ENCODE results near the gene BMERB1. TPM values are rescaled to one million over a fixed set of nuclear protein-coding genes. Genes with fewer than 3 reads are reported as not detected.
"Not testable (repeated sequence)": the region's sequence is repeated elsewhere in the genome, so short reads cannot be mapped to it uniquely, and the experiment has no call there.

Gene BMERB1
- total RNA-seq, 1 donor from 2014 or later = 22.6 TPM

DNA sequence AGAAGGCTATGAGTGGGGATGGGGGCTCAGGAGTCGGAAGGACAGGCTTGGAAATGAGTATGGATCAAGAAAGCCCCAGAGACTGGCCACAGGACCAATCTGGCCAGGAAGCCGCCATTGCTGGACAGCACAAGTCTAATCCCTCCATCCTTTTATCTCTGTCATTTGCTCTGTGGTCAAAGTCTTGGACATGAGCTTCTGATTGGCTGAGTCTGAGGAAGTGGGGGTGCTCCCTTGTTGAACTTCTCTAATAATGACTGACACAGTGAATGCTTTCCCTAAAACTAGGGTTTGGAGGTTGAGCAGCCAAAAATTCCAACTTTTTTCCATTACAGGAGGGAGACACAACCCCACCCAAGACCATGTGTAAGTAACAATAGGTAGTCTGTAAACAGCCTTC lies 111.2 kb downstream of the BMERB1 start:
- intact Hi-C loops (cut with DNase I) = no loop called here
- H3K27ac ChIP-seq = no peak overlapping the region
- no peak for DNase-seq

DNA sequence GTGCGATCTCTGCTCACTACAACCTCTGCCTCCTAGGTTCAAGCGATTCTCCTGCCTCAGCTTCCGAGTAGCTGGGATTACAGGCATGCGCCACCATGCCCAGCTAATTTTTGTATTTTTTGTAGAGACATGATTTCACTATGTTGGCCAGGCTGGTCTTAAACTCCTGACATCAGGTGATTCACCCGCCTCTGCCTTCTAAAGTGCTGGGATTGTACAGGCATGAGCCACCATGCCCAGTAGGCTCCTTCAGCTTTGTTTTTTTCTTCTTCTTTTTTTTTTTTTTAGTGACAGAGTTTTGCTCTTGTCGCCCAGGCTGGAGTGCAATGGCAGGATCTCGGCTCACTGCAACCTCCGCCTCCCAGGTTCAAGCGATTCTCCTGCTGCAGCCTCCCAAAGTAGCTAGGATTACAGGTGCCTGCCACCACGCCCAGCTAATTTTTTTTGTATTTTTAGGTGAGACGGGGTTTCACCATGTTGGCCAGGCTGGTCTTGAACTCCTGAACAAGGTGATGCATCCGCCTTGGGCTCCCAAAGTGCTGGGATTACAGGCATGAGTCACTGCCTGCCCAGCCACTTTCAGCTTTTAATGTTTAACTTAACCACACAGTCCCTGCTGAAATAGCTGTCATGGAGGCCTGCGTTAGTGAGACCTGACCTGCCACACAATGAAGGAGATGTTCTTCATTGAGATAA lies 112.8 kb downstream of the BMERB1 start:
- ATAC-seq; H3K4me1 ChIP-seq; DNase-seq; H3K36me3 ChIP-seq; H3K9me3 ChIP-seq; intact Hi-C loops (cut with DNase I); H3K27ac ChIP-seq; H3K4me3 ChIP-seq; H3K27me3 ChIP-seq: not testable (repeated sequence)

More for the DNA sequence above, 111.2 kb downstream of the BMERB1 start:
- no peaks in the 10 kb centered on the region for H3K9me3 ChIP-seq
- H3K27me3 ChIP-seq = no peaks in the 10 kb centered on the region
- no peak overlapping the region for H3K4me3 ChIP-seq
- H3K4me1 ChIP-seq = no peaks in the 10 kb centered on the region
- TF ChIP-seq, protein P1, sequence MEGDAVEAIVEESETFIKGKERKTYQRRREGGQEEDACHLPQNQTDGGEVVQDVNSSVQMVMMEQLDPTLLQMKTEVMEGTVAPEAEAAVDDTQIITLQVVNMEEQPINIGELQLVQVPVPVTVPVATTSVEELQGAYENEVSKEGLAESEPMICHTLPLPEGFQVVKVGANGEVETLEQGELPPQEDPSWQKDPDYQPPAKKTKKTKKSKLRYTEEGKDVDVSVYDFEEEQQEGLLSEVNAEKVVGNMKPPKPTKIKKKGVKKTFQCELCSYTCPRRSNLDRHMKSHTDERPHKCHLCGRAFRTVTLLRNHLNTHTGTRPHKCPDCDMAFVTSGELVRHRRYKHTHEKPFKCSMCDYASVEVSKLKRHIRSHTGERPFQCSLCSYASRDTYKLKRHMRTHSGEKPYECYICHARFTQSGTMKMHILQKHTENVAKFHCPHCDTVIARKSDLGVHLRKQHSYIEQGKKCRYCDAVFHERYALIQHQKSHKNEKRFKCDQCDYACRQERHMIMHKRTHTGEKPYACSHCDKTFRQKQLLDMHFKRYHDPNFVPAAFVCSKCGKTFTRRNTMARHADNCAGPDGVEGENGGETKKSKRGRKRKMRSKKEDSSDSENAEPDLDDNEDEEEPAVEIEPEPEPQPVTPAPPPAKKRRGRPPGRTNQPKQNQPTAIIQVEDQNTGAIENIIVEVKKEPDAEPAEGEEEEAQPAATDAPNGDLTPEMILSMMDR (IDR thresholded peaks at IDR 0.05) = no peak
- ATAC-seq = no peak
- H3K36me3 ChIP-seq = no peaks in the 10 kb centered on the region

DNA sequence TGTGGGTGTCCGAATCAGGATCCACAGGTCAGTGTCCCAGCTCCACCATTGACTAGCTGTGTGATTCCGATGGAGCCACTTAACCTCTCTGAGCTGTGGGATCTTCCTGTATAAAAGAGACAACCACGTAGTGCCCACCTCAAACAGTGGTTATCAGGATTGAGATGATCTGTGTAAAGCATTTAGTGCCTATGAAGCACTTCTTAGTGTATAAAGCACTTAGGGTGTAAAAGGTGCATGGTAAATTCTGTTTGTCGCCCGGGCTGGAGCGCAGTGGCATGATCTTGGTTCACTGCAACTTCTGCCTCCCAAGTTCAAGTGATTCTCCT lies 113.3 kb downstream of the BMERB1 start:
- no peaks in the 10 kb centered on the region for H3K27me3 ChIP-seq
- no peaks in the 10 kb centered on the region for H3K4me1 ChIP-seq
- TF ChIP-seq, protein P1 (IDR thresholded peaks at IDR 0.05) = no peak
- no peak overlapping the region for H3K27ac ChIP-seq
- DNase-seq (no peak), ATAC-seq (no peak)
- H3K9me3 ChIP-seq = no peaks in the 10 kb centered on the region
- intact Hi-C loops (cut with DNase I) = no loop called here
- H3K36me3 ChIP-seq = no peaks in the 10 kb centered on the region
- no peak overlapping the region for H3K4me3 ChIP-seq

DNA sequence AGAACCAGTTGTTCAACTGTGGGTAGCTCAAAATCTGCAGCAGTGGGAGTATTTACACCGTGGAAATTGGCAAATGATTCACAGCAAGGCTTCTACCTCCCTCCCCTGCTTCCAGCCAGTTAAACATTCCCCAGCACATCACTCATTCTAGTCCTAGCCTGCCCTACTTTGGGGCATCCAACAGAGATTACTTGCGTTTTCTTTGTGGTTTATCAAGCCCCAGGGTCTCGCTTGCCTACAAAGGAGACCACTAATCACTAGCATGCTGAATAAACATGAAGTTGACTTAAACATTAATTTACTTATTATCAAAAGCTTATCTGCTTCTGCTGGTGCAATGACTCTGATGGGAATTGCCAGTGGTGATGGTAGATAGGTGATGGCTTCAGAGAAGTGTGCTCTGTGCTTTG lies 114.1 kb downstream of the BMERB1 start:
- no peaks in the 10 kb centered on the region for H3K9me3 ChIP-seq
- no peaks in the 10 kb centered on the region for H3K4me1 ChIP-seq
- no peaks in the 10 kb centered on the region for H3K27me3 ChIP-seq
- ATAC-seq = no peak
- H3K36me3 ChIP-seq = no peaks in the 10 kb centered on the region
- no peak for DNase-seq
- TF ChIP-seq, protein P1 (IDR thresholded peaks at IDR 0.05) = no peak
- H3K27ac ChIP-seq = no peak overlapping the region
- no peak overlapping the region for H3K4me3 ChIP-seq
- intact Hi-C loops (cut with DNase I) = no loop called here

DNA sequence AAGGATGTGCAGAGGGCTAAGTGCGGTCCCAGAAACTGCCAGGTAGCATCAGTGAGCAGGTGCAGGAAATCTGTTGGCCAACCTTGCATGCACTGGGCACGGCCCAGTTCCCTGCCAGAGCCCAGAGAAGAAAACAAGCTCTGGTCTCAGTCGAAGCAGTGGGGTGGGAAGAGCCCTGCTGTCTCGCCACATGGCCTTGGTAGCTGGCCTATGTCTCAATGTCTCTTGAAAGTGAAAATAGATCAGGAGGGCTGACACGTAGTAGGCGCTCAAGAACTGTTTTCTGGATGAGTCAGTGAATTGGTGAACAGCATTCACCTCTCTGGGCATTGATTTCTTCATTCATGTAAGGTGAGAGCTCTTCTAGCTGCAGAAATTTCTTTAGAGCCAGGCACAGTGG lies 118.1 kb downstream of the BMERB1 start:
- no peak for DNase-seq
- H3K9me3 ChIP-seq = no peaks in the 10 kb centered on the region
- intact Hi-C loops (cut with DNase I) = no loop called here
- ATAC-seq = no peak
- H3K4me3 ChIP-seq = no peak overlapping the region
- no peaks in the 10 kb centered on the region for H3K36me3 ChIP-seq
- no peak overlapping the region for H3K27ac ChIP-seq
- TF ChIP-seq, protein P1 (IDR thresholded peaks at IDR 0.05) = no peak
- no peaks in the 10 kb centered on the region for H3K27me3 ChIP-seq
- H3K4me1 ChIP-seq = no peaks in the 10 kb centered on the region

DNA sequence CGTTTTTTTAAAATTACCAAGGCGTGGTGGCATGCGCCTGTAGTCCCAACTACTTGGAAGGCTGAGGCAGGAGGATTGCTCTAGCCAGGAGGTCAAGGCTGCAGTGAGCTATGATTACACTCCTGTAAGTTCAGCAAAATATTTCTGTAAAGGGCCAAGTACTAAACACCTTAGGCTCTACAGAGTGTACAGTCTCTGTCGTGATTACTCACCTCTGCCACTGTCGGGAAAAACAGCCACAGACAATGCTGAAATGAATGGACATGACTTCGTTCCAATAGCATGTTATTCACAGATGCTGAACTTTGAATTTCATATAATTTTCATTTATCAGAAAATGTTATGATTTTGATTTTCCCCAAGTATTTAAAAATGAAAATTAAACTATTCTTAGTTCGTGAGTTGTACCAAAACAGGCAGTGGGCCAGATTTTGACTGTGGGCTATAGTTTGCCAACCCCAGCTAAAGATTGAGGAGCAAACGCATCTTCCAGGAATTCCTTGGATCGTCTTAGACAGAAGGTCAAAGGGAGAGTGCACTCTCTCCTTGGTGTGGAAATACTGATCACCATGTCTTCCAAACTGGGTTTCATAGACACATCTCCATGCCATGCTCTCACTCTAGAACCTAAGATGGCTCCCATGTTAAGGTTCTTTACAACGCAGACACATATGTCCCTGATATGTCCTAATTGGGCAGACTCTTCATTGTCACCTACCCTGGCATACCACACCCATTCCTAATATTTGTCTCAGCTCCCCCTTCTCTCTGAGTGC lies 119.1 kb downstream of the BMERB1 start:
- no peak overlapping the region for H3K27ac ChIP-seq
- no peaks in the 10 kb centered on the region for H3K9me3 ChIP-seq
- no peak overlapping the region for H3K4me3 ChIP-seq
- H3K4me1 ChIP-seq = no peaks in the 10 kb centered on the region
- no peaks in the 10 kb centered on the region for H3K36me3 ChIP-seq
- no peaks in the 10 kb centered on the region for H3K27me3 ChIP-seq
- intact Hi-C loops (cut with DNase I) = no loop called here
- ATAC-seq (no peak), DNase-seq (no peak)
- TF ChIP-seq, protein P1 (IDR thresholded peaks at IDR 0.05) = no peak

Data from upper lobe of right lung (tissue), 1 donor.